Aorta (tissue), 5 donors: Measurements from ENCODE around the gene BMPR1B. TPM values are rescaled to one million over a fixed set of nuclear protein-coding genes. Genes with fewer than 3 reads are reported as not detected.
"Not testable (repeated sequence)": the region's sequence is repeated elsewhere in the genome, so short reads cannot be mapped to it uniquely, and the experiment has no call there.

Experiments
- ATAC-seq: fragments of 200-7000 bp; cut with Tn5 transposase; one replicate; pipeline ENCODE4 v1.9.1; 2022; ENCODE audit warnings: moderate library complexity; ENCODE audit not compliant: low FRiP score
- DNase-seq, 2 donors: peaks; one replicate each; pipeline ENCODE4 v3.0.0-alpha.2; 2020
- H3K27ac ChIP-seq, 2 donors: one replicate each; pipeline ENCODE4 v1.5.1; 2013; ENCODE audit warnings: low read length in 2 of 2, mild to moderate bottlenecking in 2 of 2, moderate library complexity in 2 of 2, control low read depth in 1 of 2, inconsistent platforms in 1 of 2, low read depth in 1 of 2
- H3K27me3 ChIP-seq, 2 donors: one replicate each; pipeline ENCODE4 v1.6.1; 2013; ENCODE audit warnings: control low read depth in 1 of 2, low read length in 1 of 2, mild to moderate bottlenecking in 1 of 2, moderate library complexity in 1 of 2; ENCODE audit not compliant: insufficient read depth in 2 of 2, control insufficient read depth in 1 of 2
- H3K36me3 ChIP-seq, 2 donors: one replicate each; pipeline ENCODE4 v1.6.1; 2013; ENCODE audit warnings: control low read depth in 1 of 2, low read length in 1 of 2, mild to moderate bottlenecking in 1 of 2; ENCODE audit not compliant: insufficient read depth in 2 of 2, control insufficient read depth in 1 of 2
- H3K4me1 ChIP-seq, 2 donors: one replicate each; pipeline ENCODE4 v1.6.1; 2013; ENCODE audit warnings: low read length in 2 of 2, control low read depth in 1 of 2, mild to moderate bottlenecking in 1 of 2, moderate library complexity in 1 of 2; ENCODE audit not compliant: insufficient read depth in 2 of 2, control insufficient read depth in 1 of 2
- H3K4me3 ChIP-seq, 2 donors: one replicate each; pipeline ENCODE4 v1.5.1; 2013; ENCODE audit warnings: low read length in 2 of 2, control low read depth in 1 of 2, mild to moderate bottlenecking in 1 of 2
- H3K9me3 ChIP-seq: one replicate; pipeline ENCODE4 v1.6.1; 2013; ENCODE audit warnings: mild to moderate bottlenecking, low read length; ENCODE audit not compliant: control insufficient read depth
- WGBS, 2 donors: extraction: QIAGEN DNeasy Blood & Tissue Kit; methylation state at CpG; one replicate each; pipeline ENCODE4 v1.1.7; 2013; 5-methylcytosine and 5-hydroxymethylcytosine counted together
- intact Hi-C, 2 donors: fragments of 100-400 bp; cut with DNase I; formaldehyde crosslinking; loops; one replicate each; pipeline versions ENCODE4 v1.14.2 to v1.15.0; 2022
- polyA plus RNA-seq, 2 donors: library from polyadenylated mRNA; stranded (reverse); fragments of 200-250 nt; gene quantifications; one replicate each; pipeline ENCODE4 v1.2.3, GENCODE V29; 2013
- total RNA-seq, 2 donors: library from RNA; stranded (reverse); fragmentation: NEBNext Ultra II Directional; extraction: Animal tissue kit (Norgen Biotek cat#: 25700); gene quantifications; one replicate each; pipeline ENCODE4 v1.2.1, GENCODE V29; 2021
- donor health status: healthy with polysubstance abuse.
- donor health status: Bipolar disorder and iron deficiency.
- donor health status: DM: no; HTN: no; CAD: no.
- donor health status: DM: no; HTN: no; CAD: no.
- donor health status: DM: yes; HTN: yes; CAD: no.

The BMPR1B gene
- total and polyA plus RNA-seq, 4 donors, result 1.0 to 14.6 (median 8.0) TPM

DNA sequence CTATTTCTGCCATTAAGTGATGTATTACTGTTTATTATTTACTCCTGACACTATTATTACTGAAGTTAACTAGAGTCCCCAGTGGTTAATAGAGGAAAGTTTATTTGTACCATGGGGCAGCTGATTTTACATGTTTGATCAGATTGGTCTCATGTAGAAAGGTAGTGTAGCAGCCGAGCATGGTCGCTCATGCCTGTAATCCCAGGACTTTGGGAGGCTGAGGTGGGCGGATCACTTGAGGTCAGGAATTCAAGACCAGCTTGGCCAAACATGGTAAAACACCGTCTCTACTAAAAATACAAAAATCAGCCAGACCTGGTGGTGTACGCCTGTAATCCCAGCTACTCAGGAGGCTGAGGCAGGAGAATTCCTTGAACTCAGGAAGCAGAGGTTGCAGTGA lies 74.6 kb downstream of the BMPR1B start:
- DNase-seq, H3K36me3 ChIP-seq, ATAC-seq, H3K9me3 ChIP-seq, intact Hi-C loops, H3K4me3 ChIP-seq, H3K27ac ChIP-seq, H3K4me1 ChIP-seq, H3K27me3 ChIP-seq: not testable (repeated sequence)
- whole genome bisulfite sequencing, 2 donors, result 91 to 93% methylated on average over 5 of the region's 5 CpGs

DNA sequence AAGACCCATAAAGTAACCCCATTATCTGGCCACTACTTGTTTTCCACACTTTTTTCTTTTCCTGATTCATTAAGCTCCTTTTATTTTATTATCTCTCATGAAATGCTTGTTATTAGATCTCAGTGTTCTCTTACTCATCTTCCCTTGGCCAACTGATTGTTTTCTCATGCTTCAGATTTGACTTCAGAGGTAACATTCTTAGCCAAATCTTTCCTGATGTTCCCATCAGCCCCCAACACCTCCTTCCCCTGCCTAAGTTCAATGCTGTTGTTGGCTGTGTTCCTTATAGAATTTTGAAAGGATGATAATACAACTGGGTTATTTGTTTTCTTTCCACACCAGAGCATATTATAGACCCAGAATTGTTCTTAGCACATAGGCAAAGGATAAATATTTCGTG lies 75.6 kb downstream of the BMPR1B start:
- H3K27ac ChIP-seq, result no peak overlapping the region
- H3K36me3 ChIP-seq, result no peaks in the 10 kb centered on the region
- H3K4me3 ChIP-seq, result no peak overlapping the region
- ATAC-seq (no peak), DNase-seq (no peak)
- 80 to 86% methylated on average over 1 of the region's 1 CpG for WGBS, 2 donors
- peaks cover 0 to 3% of the 10 kb centered on the region in 2 donors for H3K4me1 ChIP-seq
- no peaks in the 10 kb centered on the region for H3K27me3 ChIP-seq
- no peaks in the 10 kb centered on the region for H3K9me3 ChIP-seq
- intact Hi-C loops, result no loop called here

DNA sequence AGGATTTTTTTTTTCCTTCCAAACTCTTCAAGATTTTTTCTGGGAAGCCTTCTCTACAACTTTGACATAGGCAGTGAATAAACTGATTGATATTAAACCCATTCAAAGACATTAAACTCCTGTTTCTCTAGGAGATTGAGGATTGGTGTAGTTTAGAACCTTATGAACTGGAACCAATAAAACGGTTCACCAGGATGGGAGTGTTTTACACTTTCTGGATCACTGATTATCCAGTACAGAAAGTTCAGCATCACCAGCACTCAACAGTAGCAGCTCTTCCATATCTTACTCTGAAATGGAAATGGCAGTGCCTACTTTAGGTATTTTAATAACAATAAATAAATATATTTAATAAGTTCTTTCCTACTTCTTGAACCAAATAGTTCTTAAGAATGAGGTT lies 76.7 kb downstream of the BMPR1B start:
- WGBS, 2 donors, result 81 to 86% methylated on average over 1 of the region's 1 CpG
- ATAC-seq, result no peak
- intact Hi-C loops, result no loop called here

DNA sequence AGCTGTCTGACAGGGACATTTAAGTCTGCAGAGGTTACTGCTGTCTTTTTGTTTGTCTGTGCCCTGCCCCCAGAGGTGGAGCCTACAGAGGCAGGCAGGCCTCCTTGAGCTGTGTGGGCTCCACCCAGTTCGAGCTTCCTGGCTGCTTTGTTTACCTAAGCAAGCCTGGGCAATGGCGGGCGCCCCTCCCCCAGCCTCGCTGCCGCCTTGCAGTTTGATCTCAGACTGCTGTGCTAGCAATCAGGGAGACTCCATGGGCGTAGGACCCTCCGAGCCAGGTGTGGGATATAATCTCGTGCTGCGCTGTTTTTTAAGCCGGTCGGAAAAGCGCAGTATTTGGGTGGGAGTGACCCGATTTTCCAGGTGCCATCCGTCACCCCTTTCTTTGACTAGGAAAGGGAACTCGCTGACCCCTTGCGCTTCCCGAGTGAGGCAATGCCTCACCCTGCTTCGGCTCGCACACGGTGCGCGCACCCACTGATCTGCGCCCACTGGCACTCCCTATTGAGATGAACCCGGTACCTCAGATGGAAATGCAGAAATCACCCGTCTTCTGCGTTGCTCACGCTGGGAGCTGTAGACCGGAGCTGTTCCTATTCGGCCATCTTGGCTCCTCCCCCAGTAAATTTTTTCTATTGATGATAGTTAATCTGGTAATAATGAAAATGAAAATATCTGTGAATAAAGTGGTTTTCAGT lies 83.6 kb downstream of the BMPR1B start:
- H3K4me1 ChIP-seq, intact Hi-C loops, H3K36me3 ChIP-seq, H3K9me3 ChIP-seq, ATAC-seq, DNase-seq, H3K27ac ChIP-seq, H3K4me3 ChIP-seq, H3K27me3 ChIP-seq: not testable (repeated sequence)
- WGBS, 2 donors, result 84 to 87% methylated on average over 23 to 29 of the region's 29 CpGs

More for the DNA sequence above, 76.7 kb downstream of the BMPR1B start:
- no peak for DNase-seq
- peaks cover 0 to 3% of the 10 kb centered on the region in 2 donors for H3K4me1 ChIP-seq
- no peaks in the 10 kb centered on the region for H3K9me3 ChIP-seq
- no peak overlapping the region for H3K27ac ChIP-seq
- H3K27me3 ChIP-seq, result no peaks in the 10 kb centered on the region
- H3K36me3 ChIP-seq, result no peaks in the 10 kb centered on the region
- no peak overlapping the region for H3K4me3 ChIP-seq

DNA sequence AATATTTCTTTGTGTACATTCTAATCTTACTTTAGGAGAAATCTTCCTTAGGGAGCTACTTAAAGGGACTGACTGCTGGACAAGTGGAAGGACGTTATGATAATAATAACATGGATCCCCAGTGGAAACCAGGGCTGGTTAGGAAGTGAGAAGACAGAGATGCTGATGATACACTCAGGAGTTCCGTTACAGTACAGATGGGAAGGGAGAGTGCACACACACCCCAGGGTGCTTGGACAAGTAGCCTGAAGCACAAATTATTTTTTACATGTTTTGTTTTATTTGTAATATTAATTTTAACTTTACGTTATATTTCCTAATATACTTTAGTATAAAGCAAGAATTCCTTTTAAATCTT lies 84.1 kb downstream of the BMPR1B start:
- 56 to 84% methylated on average over 3 of the region's 3 CpGs for WGBS, 2 donors
- intact Hi-C loops, result no loop called here
- Histone ChIP-seq H3K4me1 (no peaks in the 10 kb centered on the region), H3K27me3 (no peaks in the 10 kb centered on the region), H3K27ac (no peak overlapping the region), H3K9me3 (no peaks in the 10 kb centered on the region), H3K4me3 (no peak overlapping the region), H3K36me3 (no peaks in the 10 kb centered on the region)
- DNase-seq (no peak), ATAC-seq (no peak)

DNA sequence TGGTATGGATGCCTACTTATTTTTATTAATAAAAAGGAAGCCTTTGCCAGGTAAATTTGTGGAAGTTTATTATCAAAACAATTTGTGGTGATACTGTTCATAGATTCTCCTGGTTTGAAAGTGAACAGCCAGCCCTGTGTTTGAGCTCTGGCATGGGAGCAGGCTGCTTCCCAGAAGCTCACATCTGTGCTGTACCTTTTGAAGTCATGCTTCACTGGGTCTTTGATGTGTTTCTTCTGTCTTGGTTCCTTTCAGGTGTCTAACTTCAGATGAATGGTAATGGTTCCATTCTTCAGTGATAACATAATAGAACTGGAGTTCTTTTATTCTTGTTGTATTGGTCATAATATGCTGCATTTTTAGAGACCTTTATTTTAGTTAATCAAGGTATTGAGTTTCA lies 85.5 kb downstream of the BMPR1B start:
- DNase-seq (no peak), ATAC-seq (no peak)
- Histone ChIP-seq H3K36me3 (no peaks in the 10 kb centered on the region), H3K9me3 (no peaks in the 10 kb centered on the region), H3K4me3 (no peak overlapping the region), H3K4me1 (no peaks in the 10 kb centered on the region), H3K27me3 (no peaks in the 10 kb centered on the region), H3K27ac (no peak overlapping the region)
- intact Hi-C loops, result no loop called here

DNA sequence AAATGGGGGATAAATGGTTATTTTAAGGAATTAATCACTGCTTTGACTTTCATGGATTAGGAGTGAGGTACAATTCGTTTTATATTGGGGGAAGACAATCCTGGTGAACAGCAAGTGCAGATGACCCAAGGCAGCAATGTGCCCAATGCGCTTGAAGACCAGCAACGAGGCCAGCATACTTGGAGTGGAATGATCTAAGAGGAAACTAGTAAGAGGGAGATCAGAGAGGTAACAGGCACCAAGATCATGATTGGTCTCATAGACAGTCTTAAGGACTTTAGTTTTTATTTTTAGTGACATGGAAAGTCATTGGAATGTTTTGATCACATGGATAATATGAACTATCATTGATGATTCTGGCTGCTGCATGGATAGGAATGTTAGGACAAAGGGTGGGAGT lies 90.6 kb downstream of the BMPR1B start:
- no peak for DNase-seq
- H3K4me3 ChIP-seq, result no peak overlapping the region
- no peak for ATAC-seq
- no peaks in the 10 kb centered on the region for H3K9me3 ChIP-seq
- H3K36me3 ChIP-seq, result no peaks in the 10 kb centered on the region
- intact Hi-C loops, result no loop called here
- no peak overlapping the region for H3K27ac ChIP-seq
- WGBS, 2 donors, result 87% methylated on average over 3 of the region's 3 CpGs
- no peaks in the 10 kb centered on the region for H3K4me1 ChIP-seq
- H3K27me3 ChIP-seq, result no peaks in the 10 kb centered on the region

DNA sequence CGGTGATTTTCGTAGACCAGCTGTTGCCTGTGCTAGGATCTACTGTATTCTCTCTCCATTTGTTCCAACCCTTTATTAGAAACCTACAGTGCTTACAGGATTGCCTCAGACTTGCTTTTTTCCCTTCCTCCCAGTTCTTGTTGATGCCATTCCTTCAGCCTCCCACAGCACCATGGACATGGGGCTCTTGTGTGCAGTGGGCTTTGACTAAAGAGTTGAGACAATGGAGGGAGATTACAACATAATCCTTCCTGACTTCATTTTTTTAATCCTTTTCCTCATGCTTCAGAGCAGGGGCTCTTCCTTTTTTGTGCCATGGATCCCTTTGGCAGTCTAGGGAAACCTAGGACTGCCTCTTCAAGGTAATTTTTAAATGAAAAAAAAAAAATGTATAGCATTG lies 92.1 kb downstream of the BMPR1B start:
- H3K9me3 ChIP-seq, result no peaks in the 10 kb centered on the region
- DNase-seq, result no peak
- H3K4me3 ChIP-seq, result no peak overlapping the region
- H3K27ac ChIP-seq, result no peak overlapping the region
- no peaks in the 10 kb centered on the region for H3K36me3 ChIP-seq
- WGBS, 2 donors, result 92 to 98% methylated on average over 2 of the region's 2 CpGs
- no peak for ATAC-seq
- intact Hi-C loops, result no loop called here
- H3K27me3 ChIP-seq, result no peaks in the 10 kb centered on the region
- H3K4me1 ChIP-seq, result no peaks in the 10 kb centered on the region

DNA sequence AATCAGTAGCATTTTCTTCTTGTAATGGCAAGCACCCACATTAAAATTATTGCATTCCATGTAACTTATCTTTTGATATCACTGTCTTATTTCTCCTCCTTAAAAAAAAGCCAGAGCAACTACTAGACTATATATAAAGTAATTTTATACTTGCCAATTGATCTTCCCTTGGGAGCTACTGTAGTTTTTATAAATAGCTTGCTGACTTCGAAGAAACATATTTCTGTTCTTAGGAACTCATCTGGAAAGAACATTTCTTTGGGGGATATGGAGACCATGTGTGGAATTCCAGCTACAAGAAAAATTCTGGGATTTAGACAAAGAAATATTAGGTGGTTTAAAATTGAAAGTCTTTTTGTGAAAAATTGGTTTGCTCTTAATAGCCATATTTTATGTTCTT lies 94.9 kb downstream of the BMPR1B start:
- Histone ChIP-seq H3K27me3 (no peaks in the 10 kb centered on the region), H3K27ac (no peak overlapping the region), H3K4me3 (no peak overlapping the region), H3K4me1 (peaks cover 0 to 2% of the 10 kb centered on the region in 2 donors), H3K36me3 (no peaks in the 10 kb centered on the region), H3K9me3 (no peaks in the 10 kb centered on the region)
- intact Hi-C loops, result no loop called here
- 2 to 3% methylated on average over 1 of the region's 1 CpG for WGBS, 2 donors
- no peak for DNase-seq
- ATAC-seq, result no peak
